GM12892 (cell line): ENCODE results near the gene GNAI2.

Source experiments
- DNase-seq: peaks from one replicate; pipeline ENCODE4 v3.0.0; 2011; ENCODE audit not compliant: insufficient read length
- FAIRE-seq: peaks from 2 replicates; lab custom pipeline; 2011; peaks lifted over from hg19 to GRCh38; lab: Jason Lieb, UNC
- POLR2A ChIP-seq: IDR thresholded peaks from 2 replicates; pipeline ENCODE4 v1.6.1; 2011; ENCODE audit warnings: low read depth, low read length, control low read depth
- POLR2AphosphoS5 ChIP-seq: IDR thresholded peaks from 2 replicates; pipeline ENCODE4 v1.6.1; 2011; ENCODE audit warnings: low read depth, low read length, control low read depth
- TAF1 ChIP-seq: IDR thresholded peaks from 2 replicates; pipeline ENCODE4 v1.6.1; 2011; ENCODE audit warnings: low read depth, mild to moderate bottlenecking, control low read depth, low read length, borderline replicate concordance

The GNAI2 gene

DNA sequence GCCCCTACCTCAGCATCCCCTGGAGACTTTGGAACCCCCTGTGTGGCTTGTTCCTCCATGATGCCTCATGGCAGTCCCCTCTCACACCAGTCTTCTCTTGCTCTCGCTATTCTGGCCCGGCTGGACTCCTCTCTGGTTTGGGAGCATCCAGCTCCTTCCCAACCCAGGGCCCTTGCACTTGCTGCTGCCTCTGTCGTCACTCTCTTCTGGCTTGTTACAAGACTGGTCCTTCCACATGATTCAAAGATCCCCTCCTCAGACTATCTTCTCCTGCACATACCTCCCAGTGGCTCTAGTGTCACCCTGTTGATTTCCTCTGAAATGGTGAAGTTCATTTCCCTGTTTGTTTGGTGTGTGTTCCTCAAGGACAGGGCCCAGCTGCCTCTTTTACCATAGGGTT lies 6.5 kb upstream of the GNAI2 start:
- TF ChIP-seq POLR2A (no peak), TAF1 (no peak)
- DNase-seq = no peak
- FAIRE-seq = no peak

- no peak for FAIRE-seq
- TF ChIP-seq POLR2AphosphoS5 = no peak
- no peak for TF ChIP-seq POLR2A
- TF ChIP-seq TAF1 = no peak
- DNase-seq = no peak
Measured at GRCh38 chr3:50230104-50230793, 5.8 kb upstream of the GNAI2 start.

GRCh38 chr3:50230794-50231125 lies 5.2 kb upstream of the GNAI2 start:
- no peak for TF ChIP-seq TAF1
- TF ChIP-seq POLR2A = no peak
- no peak for TF ChIP-seq POLR2AphosphoS5
- no peak for DNase-seq
- no peak for FAIRE-seq

GRCh38 chr3:50231581-50231980 lies 4.4 kb upstream of the GNAI2 start:
- DNase-seq (no peak), FAIRE-seq (no peak)
- TF ChIP-seq POLR2A (no peak), POLR2AphosphoS5 (no peak), TAF1 (no peak)

DNA sequence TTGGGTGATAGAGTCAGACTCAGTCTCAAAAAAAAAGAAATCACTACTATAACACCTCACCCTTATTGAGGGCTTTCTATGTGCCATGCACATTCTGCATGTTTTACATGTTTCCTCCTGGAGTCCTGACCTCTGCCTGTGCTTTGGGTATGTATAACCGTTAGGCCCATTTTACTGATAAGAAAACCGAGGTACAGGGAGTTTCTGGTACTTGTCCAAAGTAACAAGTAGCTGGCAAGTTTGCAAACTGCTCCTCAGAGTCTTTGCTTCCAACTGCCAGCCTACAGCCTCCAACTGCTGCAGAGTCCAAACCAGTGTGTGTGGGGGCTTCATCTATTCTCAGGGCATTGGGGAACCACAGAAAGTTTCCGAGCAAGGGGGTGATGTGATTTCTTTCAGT lies 3.7 kb upstream of the GNAI2 start:
- TF ChIP-seq POLR2AphosphoS5 (no peak), POLR2A (no peak), TAF1 (no peak)
- no peak for DNase-seq
- FAIRE-seq = no peak

DNA sequence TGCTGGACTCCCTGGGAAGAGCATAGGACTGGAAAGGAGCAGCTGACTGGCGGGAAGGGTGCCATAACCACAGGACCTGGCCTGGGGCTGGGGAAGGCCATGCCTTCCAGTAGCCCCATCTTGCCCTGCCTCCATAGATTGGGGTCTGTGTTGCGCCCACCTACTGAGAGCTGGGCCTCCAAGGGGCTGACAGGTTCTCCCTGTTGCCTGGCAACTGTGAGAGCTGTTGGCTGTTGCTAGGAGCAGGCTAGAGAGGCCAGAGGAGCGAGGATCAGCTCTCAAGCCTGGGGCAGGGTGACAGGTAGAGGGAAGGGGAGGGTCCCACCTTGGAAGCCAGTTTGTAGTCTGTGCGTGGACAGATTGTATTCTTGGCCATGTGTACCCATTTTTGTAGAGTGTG lies 2.8 kb upstream of the GNAI2 start:
- DNase-seq (no peak), FAIRE-seq (no peak)
- TF ChIP-seq TAF1 = no peak
- TF ChIP-seq POLR2AphosphoS5 = no peak

DNA sequence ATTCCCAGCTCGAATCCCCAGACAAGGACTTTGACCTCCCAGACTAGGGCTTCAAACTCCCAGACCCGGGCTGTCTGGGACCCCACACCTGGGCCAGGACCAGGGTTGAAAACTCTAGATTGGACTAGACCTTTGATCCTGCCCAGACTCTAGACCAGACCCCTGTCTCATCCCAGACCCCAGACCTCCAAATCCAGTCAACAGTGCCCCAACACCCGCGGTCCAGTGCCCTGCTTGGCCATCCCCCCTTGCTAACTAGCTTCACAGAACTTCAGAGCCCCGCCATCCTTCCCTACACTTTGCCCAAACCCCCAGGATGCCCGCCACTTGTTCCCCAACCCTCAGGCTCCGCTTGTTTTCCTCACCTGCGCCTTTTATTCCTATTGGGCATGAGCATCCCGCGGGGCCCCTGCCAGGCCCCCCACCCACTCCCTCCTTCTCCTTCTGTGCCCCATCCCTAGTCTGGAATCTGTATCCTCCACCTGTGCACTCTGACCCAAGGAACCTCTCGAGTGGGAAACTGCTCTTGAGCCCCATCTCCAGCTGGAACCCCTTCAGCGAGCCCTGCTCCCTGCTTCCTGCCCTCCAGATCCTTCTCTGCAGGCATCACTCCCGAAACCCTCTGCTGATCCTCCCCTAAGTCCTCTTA lies 604 bp downstream of the GNAI2 start:
- FAIRE-seq = no peak

GRCh38 chr3:50237133-50237651 lies 1.2 kb downstream of the GNAI2 start:
- DNase-seq (no peak), FAIRE-seq (peak; percentile 88)
- TF ChIP-seq POLR2AphosphoS5 (no peak), POLR2A (no peak), TAF1 (no peak)

More for the DNA sequence above, 604 bp downstream of the GNAI2 start:
- DNase-seq = no peak
- TF ChIP-seq POLR2A (no peak), POLR2AphosphoS5 (no peak), TAF1 (no peak)

- DNase-seq = peak; percentile 93
- TF ChIP-seq POLR2AphosphoS5 (peak; percentile 77; the same call in 1 of the 2 replicates), POLR2A (peak; percentile 81), TAF1 (peak; percentile 81)
- FAIRE-seq = peak; percentile 97
Measured at GRCh38 chr3:50237754-50238548, 1.9 kb downstream of the GNAI2 start.

DNA sequence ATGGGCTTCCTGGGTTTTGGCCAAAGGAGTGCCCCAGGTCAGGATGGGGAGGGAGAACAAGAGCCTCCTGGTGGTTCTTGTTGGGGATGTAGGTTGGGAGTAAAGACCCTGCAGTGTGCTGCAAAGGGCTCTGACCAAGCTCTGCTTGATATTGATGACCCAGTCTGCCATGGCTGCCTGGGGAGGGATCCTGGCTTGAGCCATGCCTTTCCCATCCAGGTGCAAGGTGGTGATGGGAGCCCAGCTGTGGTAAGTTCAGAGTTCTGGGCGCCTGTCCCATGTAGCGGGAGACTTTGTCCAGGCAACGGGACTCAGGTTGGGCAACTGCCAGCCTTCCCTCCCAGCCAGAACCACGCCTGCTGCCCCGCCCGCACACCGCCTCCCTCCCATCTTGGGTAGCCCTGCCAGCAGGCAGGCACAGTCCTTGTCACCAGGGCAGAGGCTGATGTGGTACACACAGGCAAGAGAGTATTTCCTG lies 2.6 kb downstream of the GNAI2 start:
- no peak for DNase-seq
- no peak for TF ChIP-seq TAF1
- no peak for TF ChIP-seq POLR2A
- no peak for TF ChIP-seq POLR2AphosphoS5
- peak; percentile 40 for FAIRE-seq

GRCh38 chr3:50239649-50240048 lies 3.6 kb downstream of the GNAI2 start:
- DNase-seq (no peak), FAIRE-seq (no peak)
- TF ChIP-seq POLR2A (no peak), TAF1 (no peak), POLR2AphosphoS5 (no peak)

GRCh38 chr3:50241163-50241562 lies 5.2 kb downstream of the GNAI2 start:
- DNase-seq (no peak), FAIRE-seq (no peak)
- no peak for TF ChIP-seq TAF1
- no peak for TF ChIP-seq POLR2A
- TF ChIP-seq POLR2AphosphoS5 = no peak
